DOHH2 (cell line): Measurements from ENCODE around the gene MON2.

Source experiments
- H3F3A ChIP-seq: fragments of 200-600 bp; sonication (generic), shearing (Covaris generic); 2 replicates; pipeline ENCODE4 v1.6.0; 2016; ENCODE audit warnings: antibody characterized with exemption, mild to moderate bottlenecking; ENCODE audit not compliant: control insufficient read depth, insufficient read depth
- H3K27ac ChIP-seq: fragments of 200-600 bp; sonication (generic); 2 replicates; pipeline ENCODE4 v1.5.1; 2014; ENCODE audit warnings: low read depth, mild to moderate bottlenecking, low read length, moderate library complexity
- H3K27me3 ChIP-seq: fragments of 200-600 bp; sonication (generic); 2 replicates; pipeline ENCODE4 v1.6.1; 2014; ENCODE audit warnings: mild to moderate bottlenecking, low read length, mixed read lengths; ENCODE audit not compliant: control insufficient read depth
- H3K36me3 ChIP-seq: fragments of 200-600 bp; sonication (generic); 2 replicates; pipeline ENCODE4 v1.6.1; 2014; ENCODE audit warnings: mild to moderate bottlenecking, low read length, moderate library complexity, mixed read lengths; ENCODE audit not compliant: control insufficient read depth
- H3K4me1 ChIP-seq: fragments of 200-600 bp; sonication (generic); 2 replicates; pipeline ENCODE4 v1.6.1; 2014; ENCODE audit warnings: mild to moderate bottlenecking, low read length, mixed read lengths; ENCODE audit not compliant: control insufficient read depth
- H3K4me2 ChIP-seq: fragments of 200-600 bp; sonication (generic); 2 replicates; pipeline ENCODE4 v1.6.0; 2014; ENCODE audit warnings: mild to moderate bottlenecking, low read length, moderate library complexity
- H3K4me3 ChIP-seq: fragments of 200-600 bp; sonication (generic); 2 replicates; pipeline ENCODE4 v1.5.1; 2014; ENCODE audit warnings: mild to moderate bottlenecking, low read length, mixed read lengths
- H3K79me2 ChIP-seq: fragments of 200-600 bp; sonication (generic); 2 replicates; pipeline ENCODE4 v1.6.1; 2014; ENCODE audit warnings: mild to moderate bottlenecking, low read length, mixed read lengths; ENCODE audit not compliant: control insufficient read depth
- H3K9me2 ChIP-seq: fragments of 200-600 bp; sonication (generic); replicated peaks from 2 replicates; pipeline ENCODE4 v1.6.1; 2014; ENCODE audit warnings: mild to moderate bottlenecking, low read length, mixed read lengths; ENCODE audit not compliant: control insufficient read depth
- H3K9me3 ChIP-seq: fragments of 200-600 bp; sonication (generic); 2 replicates; pipeline ENCODE4 v1.6.1; 2014; ENCODE audit warnings: antibody characterized with exemption, low read length, mixed read lengths; ENCODE audit not compliant: control insufficient read depth, insufficient read depth
- H4K20me1 ChIP-seq: fragments of 200-600 bp; sonication (generic); 2 replicates; pipeline ENCODE4 v1.6.0; 2014; ENCODE audit warnings: low read depth, mild to moderate bottlenecking, antibody characterized with exemption, low read length, moderate library complexity; ENCODE audit not compliant: control insufficient read depth, insufficient read depth
- EZH2phosphoT487 ChIP-seq: fragments of 200-600 bp; sonication (generic); IDR thresholded peaks from 2 replicates; pipeline ENCODE4 v1.6.1; 2017; ENCODE audit warnings: borderline replicate concordance, mild to moderate bottlenecking, antibody characterized with exemption, low read length, moderate library complexity, mixed read lengths
- TF ChIP-seq, protein P1 (sequence below): fragments of 200-600 bp; sonication (generic); IDR thresholded peaks from one replicate; pipeline ENCODE4 v1.5.1; 2014; ENCODE audit warnings: antibody characterized with exemption, mild to moderate bottlenecking, low read depth, low read length; ENCODE audit not compliant: poor library complexity, severe bottlenecking

Gene MON2

DNA sequence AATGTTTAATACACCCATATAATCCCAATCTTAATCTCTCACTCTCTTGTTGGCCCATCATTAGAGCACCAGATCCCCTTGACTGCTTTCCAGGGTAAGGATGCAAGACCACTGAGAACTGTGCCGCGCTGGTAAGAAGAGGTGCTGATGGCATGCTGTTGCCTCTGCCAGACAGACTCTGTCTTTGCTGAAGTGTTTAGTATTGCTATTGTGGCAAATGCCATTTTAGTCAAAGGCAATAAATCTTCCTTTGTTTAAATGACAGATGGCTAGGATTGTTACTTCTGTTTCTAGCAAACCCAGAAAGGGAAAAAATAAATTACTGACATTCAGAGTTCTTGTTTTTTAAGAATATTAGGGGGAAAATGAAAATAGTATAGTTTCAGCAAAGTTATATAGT, 152.3 kb downstream of the MON2 start:
- Histone ChIP-seq H3K9me3 (no peaks in the 10 kb centered on the region), H3K36me3 (no peaks in the 10 kb centered on the region), H3K4me2 (no peak overlapping the region), H3K27me3 (peaks cover 7% of the 10 kb centered on the region), H3K27ac (no peak overlapping the region), H3K4me3 (no peak overlapping the region), H3K9me2 (no peaks in the 10 kb centered on the region), H3K79me2 (no peaks in the 10 kb centered on the region), H3F3A (no peaks in the 10 kb centered on the region), H3K4me1 (0 out of 2 replicates have a peak, but pooled peaks cover 3% of the 10 kb centered on the region), H4K20me1 (no peaks in the 10 kb centered on the region)
- TF ChIP-seq, protein P1, sequence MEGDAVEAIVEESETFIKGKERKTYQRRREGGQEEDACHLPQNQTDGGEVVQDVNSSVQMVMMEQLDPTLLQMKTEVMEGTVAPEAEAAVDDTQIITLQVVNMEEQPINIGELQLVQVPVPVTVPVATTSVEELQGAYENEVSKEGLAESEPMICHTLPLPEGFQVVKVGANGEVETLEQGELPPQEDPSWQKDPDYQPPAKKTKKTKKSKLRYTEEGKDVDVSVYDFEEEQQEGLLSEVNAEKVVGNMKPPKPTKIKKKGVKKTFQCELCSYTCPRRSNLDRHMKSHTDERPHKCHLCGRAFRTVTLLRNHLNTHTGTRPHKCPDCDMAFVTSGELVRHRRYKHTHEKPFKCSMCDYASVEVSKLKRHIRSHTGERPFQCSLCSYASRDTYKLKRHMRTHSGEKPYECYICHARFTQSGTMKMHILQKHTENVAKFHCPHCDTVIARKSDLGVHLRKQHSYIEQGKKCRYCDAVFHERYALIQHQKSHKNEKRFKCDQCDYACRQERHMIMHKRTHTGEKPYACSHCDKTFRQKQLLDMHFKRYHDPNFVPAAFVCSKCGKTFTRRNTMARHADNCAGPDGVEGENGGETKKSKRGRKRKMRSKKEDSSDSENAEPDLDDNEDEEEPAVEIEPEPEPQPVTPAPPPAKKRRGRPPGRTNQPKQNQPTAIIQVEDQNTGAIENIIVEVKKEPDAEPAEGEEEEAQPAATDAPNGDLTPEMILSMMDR, result no peak
- no peak for TF ChIP-seq EZH2phosphoT487

DNA sequence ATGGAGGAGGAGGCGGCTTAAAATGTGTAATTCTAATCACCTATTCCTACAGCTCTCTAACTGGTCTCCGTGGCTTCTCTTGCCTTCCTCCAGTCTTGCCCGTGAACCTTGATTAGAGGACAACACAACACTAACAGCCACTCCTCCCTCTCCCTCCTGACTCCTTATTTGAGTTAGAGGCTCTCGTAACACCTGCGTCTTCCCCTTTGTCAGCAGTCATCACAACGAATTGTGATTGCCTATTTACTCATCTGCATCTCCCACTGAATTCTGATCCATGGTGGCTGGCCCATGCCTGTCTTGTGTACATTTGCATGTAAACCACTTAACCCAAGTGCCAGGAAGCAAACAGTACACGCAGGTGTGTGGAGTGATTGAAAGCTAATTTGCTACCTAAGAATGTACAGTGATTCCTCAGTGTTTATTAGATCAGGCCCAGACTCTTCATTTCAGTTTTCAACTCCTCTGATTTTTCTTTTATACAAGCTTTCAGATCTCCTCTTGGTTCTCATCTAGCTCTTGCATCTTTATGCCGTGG, 154.5 kb downstream of the MON2 start:
- Histone ChIP-seq H3K4me1 (0 out of 2 replicates have a peak, but pooled peaks cover 3% of the 10 kb centered on the region), H3K27ac (no peak overlapping the region), H3F3A (no peaks in the 10 kb centered on the region), H3K36me3 (no peaks in the 10 kb centered on the region), H3K27me3 (peaks cover 7% of the 10 kb centered on the region), H4K20me1 (no peaks in the 10 kb centered on the region), H3K4me2 (no peak overlapping the region), H3K79me2 (no peaks in the 10 kb centered on the region), H3K9me3 (no peaks in the 10 kb centered on the region), H3K4me3 (no peak overlapping the region), H3K9me2 (no peaks in the 10 kb centered on the region)
- TF ChIP-seq, protein P1, result no peak
- TF ChIP-seq EZH2phosphoT487, result no peak

DNA sequence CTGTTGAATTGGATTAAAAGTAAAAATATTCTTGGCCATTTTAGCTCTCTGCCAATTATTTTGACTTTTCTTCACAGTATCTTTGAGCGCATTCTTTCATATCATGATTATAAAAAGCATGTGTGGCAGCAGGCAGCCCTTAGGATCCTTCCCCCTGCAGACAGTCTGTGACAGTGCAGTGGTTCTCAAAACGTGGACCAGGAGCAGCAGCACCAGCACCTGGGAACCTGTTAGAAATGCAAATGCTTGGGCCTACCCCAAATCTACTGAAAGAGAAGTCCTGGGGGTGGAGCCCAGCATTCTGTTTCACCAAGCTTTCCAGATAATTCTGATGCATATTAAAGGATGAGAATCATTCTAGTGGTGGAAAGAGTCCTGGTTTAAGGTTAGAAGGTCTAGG, 155.6 kb downstream of the MON2 start:
- Histone ChIP-seq H3K27me3 (peaks cover 7% of the 10 kb centered on the region), H3K4me1 (0 out of 2 replicates have a peak, but pooled peaks cover 3% of the 10 kb centered on the region), H3K27ac (no peak overlapping the region), H3F3A (no peaks in the 10 kb centered on the region), H3K4me3 (no peak overlapping the region), H3K9me2 (no peaks in the 10 kb centered on the region), H3K9me3 (no peaks in the 10 kb centered on the region), H3K36me3 (no peaks in the 10 kb centered on the region), H4K20me1 (no peaks in the 10 kb centered on the region), H3K4me2 (no peak overlapping the region), H3K79me2 (no peaks in the 10 kb centered on the region)
- TF ChIP-seq, protein P1, result no peak
- no peak for TF ChIP-seq EZH2phosphoT487
